Testis (tissue), 3 donors: ENCODE results near the gene MRPL52. TPM values are rescaled to one million over a fixed set of nuclear protein-coding genes. Genes with fewer than 3 reads are reported as not detected.

ENCODE experiments used
- DNase-seq: peaks from one replicate; pipeline ENCODE4 v3.0.0-alpha.2; 2019
- H3K27ac ChIP-seq, 2 donors: fragments of 200-600 bp; sonication (generic); one replicate each; pipeline ENCODE4 v1.5.1; 2019
- H3K27me3 ChIP-seq: fragments of 200-600 bp; sonication (generic); one replicate; pipeline ENCODE4 v1.5.1; 2019
- H3K36me3 ChIP-seq: fragments of 200-600 bp; sonication (generic); one replicate; pipeline ENCODE4 v1.5.1; 2017; ENCODE audit warnings: low read depth; ENCODE audit errors: missing control alignments
- H3K4me1 ChIP-seq: fragments of 200-600 bp; sonication (generic); one replicate; pipeline ENCODE4 v1.5.1; 2019
- H3K4me3 ChIP-seq, 2 donors: fragments of 200-600 bp; sonication (generic); one replicate each; pipeline ENCODE4 v1.5.1; 2017 to 2019
- H3K9me3 ChIP-seq: fragments of 200-600 bp; sonication (generic); one replicate; pipeline ENCODE4 v1.5.1; 2017
- POLR2A ChIP-seq: fragments of 450-650 bp; IDR thresholded peaks from one replicate; pipeline ENCODE4 v1.6.1; 2017; ENCODE audit warnings: antibody characterized with exemption, mild to moderate bottlenecking, moderate library complexity
- WGBS, 2 donors: methylation state at CpG; one replicate each; pipeline ENCODE4 v1.1.5; 2018; 5-methylcytosine and 5-hydroxymethylcytosine counted together
- intact Hi-C: fragments of 100-400 bp; cut with DNase I; formaldehyde crosslinking; loops from one replicate; pipeline ENCODE4 v1.15.1; 2023; ENCODE audit warnings: low total_unique reads
- polyA plus RNA-seq: library from polyadenylated mRNA; stranded (reverse); fragments of 350-450 nt; fragmentation: Illumina TruSeq; extraction: RNeasy Lipid Tissue Mini Kit (QIAGEN cat#74804); gene quantifications from one replicate; pipeline ENCODE4 v1.2.3, GENCODE V29; 2014; ENCODE audit warnings: low read depth, low replicate concordance; ENCODE audit not compliant: insufficient read depth
- total RNA-seq, 2 donors: library from RNA; depleted of rRNA; stranded (reverse); fragments of >200 nt; gene quantifications; one replicate each; pipeline ENCODE4 v1.2.3, GENCODE V29; 2016
- TF ChIP-seq, protein P1 (sequence below), 3 experiments: fragments of 450-650 bp in 2 of 3; fragments of 200-600 bp in 1 of 3; sonication (generic) in 1 of 3; IDR thresholded peaks; one replicate each; pipeline ENCODE4 v1.5.1; 2016 to 2019; ENCODE audit warnings: antibody characterized with exemption in 3 of 3, mild to moderate bottlenecking in 2 of 3, moderate library complexity in 1 of 3

The MRPL52 gene
- total and polyA plus RNA-seq, 3 donors from 2014 or later, result 31.1 to 77.0 (median 47.0) TPM

- Histone ChIP-seq H3K4me3 (peak overlapping the region; percentile 79 to 92), H3K36me3 (no peaks in the 10 kb centered on the region), H3K9me3 (no peaks in the 10 kb centered on the region), H3K27me3 (no peaks in the 10 kb centered on the region), H3K4me1 (peaks cover 6% of the 10 kb centered on the region), H3K27ac (peak overlapping the region; percentile 95 to 99)
- 0 to 6% methylated on average over 1 of the region's 1 CpG for WGBS, 2 donors
- DNase-seq, result no peak
- intact Hi-C loops, result no loop called here
- TF ChIP-seq POLR2A, result no peak
- TF ChIP-seq, protein P1, sequence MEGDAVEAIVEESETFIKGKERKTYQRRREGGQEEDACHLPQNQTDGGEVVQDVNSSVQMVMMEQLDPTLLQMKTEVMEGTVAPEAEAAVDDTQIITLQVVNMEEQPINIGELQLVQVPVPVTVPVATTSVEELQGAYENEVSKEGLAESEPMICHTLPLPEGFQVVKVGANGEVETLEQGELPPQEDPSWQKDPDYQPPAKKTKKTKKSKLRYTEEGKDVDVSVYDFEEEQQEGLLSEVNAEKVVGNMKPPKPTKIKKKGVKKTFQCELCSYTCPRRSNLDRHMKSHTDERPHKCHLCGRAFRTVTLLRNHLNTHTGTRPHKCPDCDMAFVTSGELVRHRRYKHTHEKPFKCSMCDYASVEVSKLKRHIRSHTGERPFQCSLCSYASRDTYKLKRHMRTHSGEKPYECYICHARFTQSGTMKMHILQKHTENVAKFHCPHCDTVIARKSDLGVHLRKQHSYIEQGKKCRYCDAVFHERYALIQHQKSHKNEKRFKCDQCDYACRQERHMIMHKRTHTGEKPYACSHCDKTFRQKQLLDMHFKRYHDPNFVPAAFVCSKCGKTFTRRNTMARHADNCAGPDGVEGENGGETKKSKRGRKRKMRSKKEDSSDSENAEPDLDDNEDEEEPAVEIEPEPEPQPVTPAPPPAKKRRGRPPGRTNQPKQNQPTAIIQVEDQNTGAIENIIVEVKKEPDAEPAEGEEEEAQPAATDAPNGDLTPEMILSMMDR (IDR thresholded peaks at IDR 0.05), result no peak
Measured at GRCh38 chr14:22870811-22871223, 41.1 kb downstream of the MRPL52 start.

DNA sequence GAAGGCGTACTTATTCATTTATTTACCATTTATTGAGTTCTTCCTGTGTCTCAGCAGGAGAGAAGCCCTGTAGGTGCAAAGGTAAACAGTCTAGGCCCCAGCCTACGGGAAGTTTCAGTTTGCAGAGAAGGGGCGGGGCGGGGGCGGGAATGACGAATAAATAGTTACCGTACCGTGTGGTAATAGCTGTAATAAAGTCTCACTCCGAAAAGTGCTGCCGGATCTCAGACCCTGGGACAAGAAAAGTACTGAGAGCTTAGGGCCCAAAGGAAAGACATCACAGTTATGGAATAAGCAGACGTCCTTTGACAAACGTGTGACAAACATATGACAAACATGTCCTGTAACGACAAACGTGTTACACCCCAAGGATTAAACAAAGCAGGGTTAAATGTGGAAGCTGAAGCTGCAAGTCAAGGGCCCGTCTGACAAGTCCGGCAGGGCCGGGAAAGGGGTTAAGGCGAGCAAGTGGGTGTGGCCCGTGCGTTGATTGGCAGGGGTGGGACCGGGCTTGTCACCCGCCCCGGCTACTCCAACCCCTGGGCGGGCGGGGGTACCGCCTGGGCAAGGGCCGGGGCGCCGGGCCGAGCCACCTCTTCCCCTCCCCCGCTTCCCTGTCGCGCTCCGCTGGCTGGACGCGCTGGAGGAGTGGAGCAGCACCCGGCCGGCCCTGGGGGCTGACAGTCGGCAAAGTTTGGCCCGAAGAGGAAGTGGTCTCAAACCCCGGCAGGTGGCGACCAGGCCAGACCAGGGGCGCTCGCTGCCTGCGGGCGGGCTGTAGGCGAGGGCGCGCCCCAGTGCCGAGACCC, 41.7 kb downstream of the MRPL52 start, which contains the start of gene LRP10:
Gene LRP10, plus strand, starts transcription at position 517 of the 809 bp plus-strand sequence. CDS start 564 bp downstream, outside the sequence.
- H3K9me3 ChIP-seq, result no peaks in the 10 kb centered on the region
- TF ChIP-seq, protein P1 (IDR thresholded peaks at IDR 0.05), result peak in 1 of 3 experiments; percentile 1
- peak; percentile 63 for TF ChIP-seq POLR2A
- no peaks in the 10 kb centered on the region for H3K27me3 ChIP-seq
- H3K36me3 ChIP-seq, result no peaks in the 10 kb centered on the region
- H3K27ac ChIP-seq, result peak within 1 kb of the TSS; percentile 95 to 99
- WGBS, 2 donors, result 0 to 1% methylated on average over 18 to 46 of the region's 50 CpGs
- H3K4me1 ChIP-seq, result peaks cover 6% of the 10 kb centered on the region
- H3K4me3 ChIP-seq, result peak within 1 kb of the TSS; percentile 79 to 92
- intact Hi-C loops, result no loop called here
- DNase-seq, result peak; percentile 96

- 0% methylated on average over 21 to 44 of the region's 45 CpGs for WGBS, 2 donors
- no peaks in the 10 kb centered on the region for H3K27me3 ChIP-seq
- no peaks in the 10 kb centered on the region for H3K36me3 ChIP-seq
- DNase-seq, result peak; percentile 93
- peak overlapping the region; percentile 79 to 92 for H3K4me3 ChIP-seq
- H3K9me3 ChIP-seq, result no peaks in the 10 kb centered on the region
- no peak for TF ChIP-seq POLR2A
- TF ChIP-seq, protein P1 (IDR thresholded peaks at IDR 0.05), result peak; percentile 87 to 96 (median 94)
- intact Hi-C loops, result no loop called here
- peak overlapping the region; percentile 95 to 99 for H3K27ac ChIP-seq
- H3K4me1 ChIP-seq, result peaks cover 6% of the 10 kb centered on the region
Measured at GRCh38 chr14:22872033-22872832, 42.5 kb downstream of the MRPL52 start.

- no peak for DNase-seq
- WGBS, 2 donors, result 24 to 29% methylated on average over 10 of the region's 10 CpGs
- peak overlapping the region; percentile 95 to 99 for H3K27ac ChIP-seq
- no peaks in the 10 kb centered on the region for H3K9me3 ChIP-seq
- H3K4me3 ChIP-seq, result peak overlapping the region; percentile 79 to 92
- peaks cover 6% of the 10 kb centered on the region for H3K4me1 ChIP-seq
- no peaks in the 10 kb centered on the region for H3K36me3 ChIP-seq
- intact Hi-C loops, result no loop called here
- no peaks in the 10 kb centered on the region for H3K27me3 ChIP-seq
- TF ChIP-seq, protein P1 (IDR thresholded peaks at IDR 0.05), result no peak
- TF ChIP-seq POLR2A, result no peak
Measured at GRCh38 chr14:22872833-22873520, 43.3 kb downstream of the MRPL52 start.
